GM18502 (cell line): ENCODE results near the gene FRAS1.
"Not testable (repeated sequence)": the region's sequence is repeated elsewhere in the genome, so short reads cannot be mapped to it uniquely, and the experiment has no call there.

ENCODE experiments used
- ATAC-seq: cut with Tn5 transposase; IDR thresholded peaks from one replicate; pipeline ENCODE4 v1.9.1; 2021; ENCODE audit warnings: mild to moderate bottlenecking; ENCODE audit not compliant: unreplicated experiment, poor library complexity

FRAS1 gene

DNA sequence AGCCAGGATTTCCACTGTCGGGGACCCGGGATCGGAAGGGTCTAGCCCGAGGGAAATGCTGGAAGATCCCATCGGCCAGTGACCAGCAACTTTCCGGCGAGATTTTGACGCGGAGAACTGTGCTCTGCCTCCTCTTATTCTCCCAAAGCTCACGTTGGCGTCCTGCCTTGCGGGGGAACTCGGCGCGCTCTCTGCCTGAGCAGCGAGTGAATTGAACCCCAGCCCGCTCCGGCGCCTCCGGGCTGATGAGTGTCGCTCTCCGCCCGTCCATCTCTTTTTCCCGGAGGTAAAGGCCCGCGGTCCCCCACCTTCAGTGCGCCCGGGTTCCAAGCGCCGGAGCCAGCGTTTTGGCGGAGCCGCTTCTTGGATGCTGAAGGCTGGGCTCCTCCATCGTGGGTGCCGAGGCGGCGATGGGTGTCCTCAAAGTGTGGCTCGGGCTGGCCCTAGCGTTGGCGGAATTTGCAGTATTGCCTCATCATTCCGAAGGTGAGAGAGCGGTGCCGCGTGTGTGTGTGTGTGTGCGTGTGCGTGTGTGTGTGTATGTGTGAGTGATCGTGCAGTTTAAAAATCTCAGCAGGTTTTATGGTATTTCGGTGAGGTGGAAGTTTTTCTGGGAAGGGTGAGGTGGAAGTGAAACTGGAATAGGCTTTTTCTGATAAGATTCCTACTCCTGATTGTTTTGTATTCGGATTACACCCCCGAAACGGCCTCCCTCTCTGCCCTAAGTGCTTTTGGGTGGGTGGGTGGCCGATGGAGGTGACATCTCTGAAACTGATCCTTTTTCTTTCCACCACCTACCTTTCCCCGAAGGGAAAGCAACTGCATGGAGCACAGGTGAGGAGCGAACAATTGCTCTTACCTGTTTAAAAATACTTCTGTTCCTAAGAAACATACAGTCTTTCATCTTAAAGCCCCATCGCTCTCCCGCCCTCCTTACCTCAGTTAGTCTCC, 752 bp downstream of the FRAS1 start:
- peak; percentile 30 for ATAC-seq

DNA sequence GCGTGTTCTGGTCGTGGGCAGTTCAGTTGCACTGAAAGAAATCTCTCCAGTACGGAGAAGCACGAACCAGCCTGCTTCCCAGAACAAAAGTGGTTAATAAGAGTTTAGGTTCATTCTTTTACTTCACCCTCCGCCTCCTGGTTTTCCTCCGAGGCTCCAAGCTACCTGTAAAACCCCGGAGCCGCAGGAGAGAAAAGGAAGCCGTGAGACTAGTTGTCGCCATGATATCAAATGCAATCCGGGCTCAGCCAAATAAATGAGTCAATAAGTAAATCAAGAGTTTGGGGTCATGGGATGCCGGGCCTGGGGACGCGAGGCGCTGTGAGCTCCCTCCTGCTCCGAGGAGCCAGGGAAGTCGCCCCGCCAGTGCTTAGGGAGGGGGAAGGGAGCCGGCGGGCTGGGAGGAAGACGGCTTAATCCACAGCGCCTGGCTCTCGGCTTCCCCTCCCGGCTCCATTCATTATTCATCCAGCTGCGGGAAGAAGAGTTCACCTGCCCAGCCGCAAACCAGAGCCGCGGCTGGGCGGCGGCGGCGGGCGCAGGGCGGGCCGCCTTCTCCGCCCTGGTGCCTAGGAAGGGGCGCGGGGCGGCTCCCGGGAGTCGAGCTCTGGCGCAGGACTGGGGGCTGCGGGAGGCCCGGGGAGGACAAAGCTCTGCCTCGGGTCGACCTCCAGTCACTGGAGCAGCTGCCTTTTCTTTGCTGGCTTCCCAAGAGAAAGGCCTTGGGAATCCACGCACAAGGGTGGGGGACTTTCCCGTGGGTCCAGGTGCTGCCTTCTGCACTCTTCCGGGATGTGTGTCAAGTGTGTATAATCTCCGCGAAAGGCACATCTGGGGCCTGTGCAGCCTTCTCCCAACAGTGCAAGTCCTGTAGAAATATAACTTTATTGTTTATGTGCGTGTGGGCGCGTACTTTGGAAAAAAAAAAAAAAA, 1.7 kb downstream of the FRAS1 start:
- ATAC-seq, result no peak

DNA sequence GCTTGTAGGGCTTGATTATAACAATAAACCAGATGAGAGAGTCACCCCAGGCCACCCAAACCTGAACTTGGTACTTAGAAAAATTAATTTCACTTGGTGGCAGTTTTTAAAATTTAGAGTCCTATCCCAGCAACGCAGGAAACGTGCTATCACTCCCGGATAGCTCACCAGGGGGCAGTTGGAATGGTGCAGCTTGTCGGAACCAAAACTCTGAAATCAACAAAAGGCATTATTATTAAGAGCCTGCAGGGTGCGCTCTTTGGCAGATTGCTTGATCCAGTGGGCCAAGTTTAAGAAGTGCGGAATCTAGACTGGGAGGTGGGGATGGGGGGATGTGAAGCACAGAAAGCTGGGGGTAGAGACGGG, 2.4 kb downstream of the FRAS1 start:
- ATAC-seq, result no peak

DNA sequence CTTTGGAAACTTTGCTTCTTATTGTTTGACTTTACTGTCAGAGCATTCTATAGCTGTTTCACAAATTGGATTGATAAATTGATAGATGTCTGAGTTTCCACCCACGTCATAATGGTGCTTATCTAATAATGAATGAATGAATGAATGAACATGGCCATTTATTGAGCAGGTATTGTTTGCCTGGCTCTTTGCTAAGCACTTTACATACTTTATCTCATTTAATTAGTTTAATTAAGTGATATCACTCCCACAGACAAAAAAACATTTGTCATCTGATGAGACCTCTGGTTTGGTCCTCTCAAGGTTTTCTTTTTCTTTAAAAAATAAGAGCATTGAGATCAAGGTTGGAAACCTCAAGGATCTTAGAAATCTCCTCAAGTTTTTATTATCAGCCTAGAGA, 2.8 kb downstream of the FRAS1 start:
- no peak for ATAC-seq

DNA sequence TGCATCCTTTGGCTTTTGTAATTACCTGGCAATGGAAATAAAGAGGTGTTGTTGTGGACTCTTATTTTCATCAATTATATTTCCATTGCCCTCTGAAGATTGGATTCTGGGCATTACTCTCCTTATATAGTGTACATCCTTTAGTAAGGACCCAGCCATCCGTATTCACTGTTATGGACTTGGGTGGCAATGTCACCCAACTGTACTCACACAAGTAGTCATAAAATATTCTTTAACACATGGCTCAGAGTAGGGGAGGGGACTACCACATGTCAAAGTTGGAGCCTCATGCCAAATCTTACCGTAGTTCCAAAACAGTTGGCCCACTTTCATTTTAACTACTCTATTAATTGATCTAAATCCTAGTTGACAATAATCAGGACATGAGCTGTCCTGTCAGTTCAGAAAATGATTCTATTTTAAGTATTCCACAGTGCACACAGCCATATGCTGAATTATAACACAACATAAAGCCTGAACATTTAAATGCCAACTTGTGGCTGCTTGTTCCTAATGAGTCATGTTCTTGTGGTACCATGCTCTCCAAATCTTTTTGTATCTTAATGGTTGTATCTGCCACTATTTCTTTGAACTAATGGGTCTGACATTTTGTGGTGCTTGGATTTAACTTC, 4.9 kb downstream of the FRAS1 start:
- no peak for ATAC-seq

DNA sequence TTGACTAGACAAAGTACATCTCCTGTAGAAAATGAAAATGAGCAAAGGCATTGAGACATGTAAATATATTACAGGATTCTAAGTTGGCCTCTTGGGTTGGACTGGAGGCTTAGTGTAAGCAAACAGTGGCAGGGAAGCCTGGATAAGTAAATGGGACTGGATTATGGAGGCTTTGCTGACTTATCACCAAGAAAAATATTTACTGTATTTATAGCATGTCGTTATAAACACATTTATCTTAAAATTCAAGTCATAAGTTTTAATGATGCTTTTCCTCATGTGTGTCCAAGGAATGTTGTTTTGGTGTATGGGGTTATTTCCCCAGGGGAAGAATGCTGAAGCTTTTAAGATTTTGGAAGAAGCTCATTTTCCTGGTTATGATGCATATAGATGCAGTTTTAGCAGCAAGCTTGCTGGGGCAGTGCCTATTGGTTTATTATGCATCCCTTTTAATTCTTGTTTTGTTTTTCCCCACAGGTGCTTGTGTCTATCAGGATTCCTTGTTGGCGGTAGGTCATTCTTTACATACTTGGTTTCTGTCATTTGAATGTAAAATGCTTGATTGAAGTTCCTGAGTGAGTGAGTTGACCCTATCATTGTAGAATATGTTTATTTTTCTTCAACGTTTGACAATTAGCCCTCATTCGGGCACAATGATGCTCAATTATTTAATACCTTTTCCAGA, 8.5 kb downstream of the FRAS1 start:
- ATAC-seq, result no peak

DNA sequence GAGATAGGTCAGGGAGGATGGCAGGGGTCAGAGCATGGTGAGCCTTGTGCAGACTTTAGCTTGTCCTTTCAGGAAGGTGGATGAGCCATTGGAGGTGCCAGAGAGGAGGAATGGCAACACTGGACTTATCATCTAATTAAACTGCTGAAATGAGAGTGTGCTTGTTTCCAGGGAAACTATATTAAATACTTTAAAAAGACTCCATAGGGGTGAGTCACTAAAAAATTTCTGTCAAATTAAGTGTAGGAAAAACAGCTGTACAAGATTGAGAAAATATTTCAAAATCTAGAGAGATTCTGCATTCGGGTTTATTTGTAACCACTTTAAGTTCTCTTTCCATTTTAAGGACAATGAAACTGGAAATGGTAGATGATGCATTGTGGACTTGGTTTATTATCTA, 11.4 kb downstream of the FRAS1 start:
- ATAC-seq, result no peak

DNA sequence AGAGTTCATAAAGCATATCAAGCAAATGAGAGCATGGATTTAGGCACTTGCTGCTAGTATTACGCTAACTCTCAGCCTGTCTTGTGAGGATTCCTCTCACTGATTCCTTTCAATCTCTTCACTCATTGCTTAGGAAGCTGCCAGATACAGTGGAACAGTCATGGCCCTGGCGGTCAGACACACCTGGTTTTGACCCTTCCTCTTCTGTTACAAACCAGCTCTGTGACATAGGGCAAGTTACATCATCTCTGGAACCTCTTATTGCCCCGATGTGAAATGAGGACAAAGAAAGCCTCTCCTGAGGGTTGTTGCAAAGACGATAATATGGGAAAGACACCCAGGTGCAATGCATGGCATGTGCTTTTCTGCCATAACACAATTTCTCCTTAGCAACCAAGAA, 12.2 kb downstream of the FRAS1 start:
- no peak for ATAC-seq

DNA sequence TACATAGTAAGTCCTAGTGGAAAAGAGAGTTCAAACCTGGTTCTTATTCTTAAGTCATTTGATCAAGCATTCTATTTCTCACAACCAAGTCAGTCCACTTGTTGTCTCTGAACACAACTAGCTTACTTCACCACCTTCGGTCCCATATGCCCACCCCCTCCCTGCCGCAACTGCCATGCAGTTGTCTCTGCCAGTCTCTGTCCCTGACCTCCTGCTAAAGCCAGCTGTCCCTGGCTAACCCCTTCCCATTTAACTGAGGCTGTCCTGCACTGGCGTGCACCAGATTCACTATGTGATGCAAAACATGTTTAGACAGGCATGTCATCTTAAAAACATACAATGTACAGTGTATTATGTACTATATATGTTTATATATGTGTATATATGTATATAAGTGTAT, 12.7 kb downstream of the FRAS1 start:
- no peak for ATAC-seq

DNA sequence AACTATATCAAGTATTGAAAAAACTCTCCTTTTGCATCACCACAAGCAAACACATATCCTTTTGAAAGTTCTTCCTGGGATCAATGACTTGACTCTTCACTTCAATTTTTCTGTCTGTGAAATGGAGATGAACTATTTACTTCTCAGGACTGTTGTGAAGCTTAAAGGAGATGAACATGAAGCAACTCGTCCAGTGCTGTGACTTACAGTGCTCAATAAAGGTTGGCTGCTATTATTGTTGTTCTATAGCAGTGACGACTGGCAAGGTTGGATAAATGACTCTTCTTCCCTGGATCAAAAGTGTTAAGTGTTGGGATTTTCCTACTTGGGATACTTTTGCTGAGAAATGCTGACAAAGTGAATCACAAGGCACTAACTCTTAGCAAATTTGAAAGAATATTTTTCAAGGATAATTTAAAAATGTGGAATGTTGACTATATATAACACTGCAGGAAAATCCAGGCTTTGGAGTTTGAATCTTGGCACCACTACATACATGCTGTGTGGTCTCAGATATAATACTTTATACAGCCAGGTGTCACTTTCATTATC, 13.7 kb downstream of the FRAS1 start:
- no peak for ATAC-seq

DNA sequence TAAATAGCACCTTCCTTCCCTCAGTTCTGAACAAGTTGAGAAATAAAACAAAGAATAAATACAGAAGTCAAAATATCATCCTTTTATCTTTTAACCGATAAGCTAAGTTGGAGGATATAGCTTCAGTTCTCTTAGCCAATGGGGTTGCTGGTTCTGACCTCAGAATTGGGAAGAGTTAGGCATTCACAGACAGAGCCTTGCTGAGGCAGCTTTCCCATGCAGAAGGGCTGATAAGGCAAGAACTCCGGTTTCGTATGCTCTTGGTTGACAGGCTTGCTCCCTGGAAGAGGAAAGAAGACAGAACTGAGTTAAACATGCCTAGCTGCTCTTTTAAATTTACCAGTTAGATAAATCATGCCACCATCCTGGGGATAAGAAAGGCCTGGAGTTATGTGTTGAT, 17.6 kb downstream of the FRAS1 start:
- no peak for ATAC-seq

DNA sequence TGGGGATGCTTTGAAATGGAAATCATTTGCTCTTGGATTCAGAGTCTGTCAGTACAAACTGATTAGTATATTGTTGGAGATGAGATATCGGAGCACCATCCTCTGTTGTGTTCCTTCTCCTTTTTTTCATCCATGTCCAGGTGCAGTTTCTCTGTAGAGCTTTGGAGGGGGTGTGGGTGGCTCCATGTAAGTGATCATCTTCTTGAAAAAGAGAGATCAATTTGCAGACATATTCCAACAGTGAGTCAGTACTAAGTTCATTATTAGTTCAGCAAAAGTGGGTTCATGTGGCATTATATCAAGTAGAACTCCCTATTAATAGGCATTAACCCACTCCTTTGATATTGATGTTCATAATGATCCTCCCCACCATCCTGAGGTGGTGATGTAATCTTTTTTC, 18.9 kb downstream of the FRAS1 start:
- no peak for ATAC-seq

DNA sequence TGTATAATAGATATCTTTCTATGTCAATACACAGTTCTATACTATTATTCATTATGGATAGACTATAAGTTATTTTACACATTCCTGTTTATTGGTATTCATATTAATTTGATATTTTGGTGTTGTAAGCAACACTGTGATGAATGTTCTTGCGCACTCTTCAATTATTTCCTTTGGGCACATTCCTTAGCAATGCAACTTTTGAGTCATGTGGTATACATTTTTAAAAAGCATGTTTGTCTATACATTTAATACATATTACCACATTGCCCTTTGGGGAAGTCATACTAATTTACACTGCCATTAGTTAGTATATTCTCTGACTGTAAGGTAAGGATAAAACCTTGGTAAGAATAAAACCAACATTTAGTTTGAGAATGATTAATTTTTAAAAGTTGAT, 21.0 kb downstream of the FRAS1 start:
- ATAC-seq, result no peak

DNA sequence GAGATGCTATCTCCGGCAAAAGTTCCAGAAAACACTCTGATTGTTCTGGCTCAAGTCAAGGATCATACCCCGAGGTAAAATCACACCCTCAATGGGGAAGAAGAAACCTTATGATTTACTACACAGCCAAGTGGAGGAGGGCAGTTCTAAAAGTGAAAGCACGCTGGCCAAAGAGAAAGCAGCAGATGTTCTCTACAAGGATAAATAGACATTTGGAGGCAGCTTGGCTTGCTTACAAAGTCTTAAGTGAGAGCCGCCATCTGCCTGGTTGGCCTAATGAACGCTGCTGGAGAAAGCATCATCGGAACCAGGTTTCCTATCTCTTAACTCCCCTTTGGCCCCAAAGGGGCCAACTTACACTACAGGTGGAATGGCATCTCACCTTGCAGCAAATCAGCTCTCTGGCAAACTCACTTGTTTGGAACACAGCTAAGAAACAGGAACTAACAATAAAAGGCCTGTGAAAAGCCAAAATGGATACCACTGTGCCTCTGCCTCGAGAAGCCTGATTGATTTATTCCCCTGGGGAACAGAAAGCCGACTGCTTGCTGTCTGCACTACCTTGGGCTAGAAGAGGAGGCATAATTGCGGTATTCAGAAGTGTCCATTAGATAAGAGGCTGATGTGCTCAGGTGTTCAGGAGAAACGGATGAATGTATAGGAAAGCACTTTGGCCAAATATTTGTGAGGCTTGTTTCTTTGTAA, 22.8 kb downstream of the FRAS1 start:
- no peak for ATAC-seq

DNA sequence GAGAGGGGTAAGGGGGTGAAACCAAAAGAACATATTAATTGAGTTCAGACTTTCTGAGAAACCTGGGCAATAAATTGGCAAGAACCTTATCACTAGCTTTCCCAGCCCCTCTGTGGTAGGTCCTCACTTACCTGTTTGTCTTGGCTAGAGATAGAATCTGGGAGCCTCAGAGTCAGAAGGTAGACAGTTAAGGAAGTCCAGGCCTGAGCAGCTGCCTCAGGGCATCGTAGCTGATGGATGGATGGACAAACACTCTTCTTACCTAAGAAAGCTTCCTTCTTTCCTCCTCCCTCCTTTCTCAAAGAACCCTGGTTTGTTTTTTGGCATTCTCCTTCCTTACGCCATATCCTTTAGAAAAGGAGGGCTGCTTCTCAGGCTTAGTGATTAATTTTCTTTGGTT, 24.4 kb downstream of the FRAS1 start:
- ATAC-seq, result no peak

DNA sequence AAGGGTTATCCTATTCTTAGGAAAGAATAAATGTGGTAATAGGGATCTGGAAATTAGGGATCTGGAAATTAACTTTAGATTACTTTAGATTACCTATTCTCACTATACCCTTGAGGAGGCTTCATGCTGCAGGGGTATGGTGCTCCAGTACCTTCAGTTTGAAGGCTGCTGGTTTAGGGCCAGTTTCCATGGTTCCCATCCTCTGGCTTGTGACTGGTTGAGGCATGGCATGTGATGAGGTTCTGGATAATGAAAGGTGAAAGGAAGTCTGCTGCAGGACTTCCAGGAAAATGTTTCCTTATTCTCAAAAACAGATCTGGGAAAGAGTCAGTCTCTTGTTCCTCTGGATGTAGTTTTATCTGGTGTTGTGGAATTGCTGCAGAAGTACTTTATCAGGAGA, 25.9 kb downstream of the FRAS1 start:
- no peak for ATAC-seq

DNA sequence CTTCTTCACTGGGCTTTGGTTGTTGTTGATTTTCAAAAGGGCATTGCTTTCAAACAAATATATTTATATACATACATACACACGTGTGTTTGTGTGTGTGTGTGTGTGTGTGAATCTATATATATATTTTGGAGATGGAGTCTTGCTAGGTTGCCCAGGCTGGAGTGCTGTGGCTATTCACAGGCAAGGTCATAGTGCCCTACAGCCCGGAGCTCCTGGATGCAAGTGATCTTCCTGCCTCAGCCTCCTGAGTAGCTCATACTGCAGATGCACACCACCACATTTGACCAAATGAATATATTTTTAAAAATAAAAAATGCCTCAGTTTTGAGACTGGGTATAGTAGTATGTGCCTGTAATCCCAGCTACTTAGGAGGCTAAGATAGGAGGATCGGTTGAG, 34.4 kb downstream of the FRAS1 start:
- no peak for ATAC-seq

DNA sequence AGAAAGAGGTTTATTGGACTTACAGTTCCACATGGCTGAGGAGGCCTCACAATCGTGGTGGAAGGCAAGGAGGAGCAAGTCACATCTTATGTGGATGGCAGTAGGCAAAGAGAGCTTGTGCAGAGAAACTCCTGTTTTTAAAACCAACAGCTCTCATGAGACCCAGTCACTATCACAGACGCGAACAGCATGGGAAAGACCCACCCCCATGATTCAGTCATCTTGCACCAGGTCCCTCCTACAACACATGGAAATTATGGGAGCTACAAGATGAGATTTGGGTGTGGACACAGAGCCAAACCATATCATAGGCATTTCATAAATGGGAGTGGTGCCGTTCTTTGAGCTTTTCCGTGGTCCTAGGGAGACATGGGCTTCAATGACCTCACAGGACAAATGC, 35.2 kb downstream of the FRAS1 start:
- not testable (repeated sequence) for ATAC-seq

DNA sequence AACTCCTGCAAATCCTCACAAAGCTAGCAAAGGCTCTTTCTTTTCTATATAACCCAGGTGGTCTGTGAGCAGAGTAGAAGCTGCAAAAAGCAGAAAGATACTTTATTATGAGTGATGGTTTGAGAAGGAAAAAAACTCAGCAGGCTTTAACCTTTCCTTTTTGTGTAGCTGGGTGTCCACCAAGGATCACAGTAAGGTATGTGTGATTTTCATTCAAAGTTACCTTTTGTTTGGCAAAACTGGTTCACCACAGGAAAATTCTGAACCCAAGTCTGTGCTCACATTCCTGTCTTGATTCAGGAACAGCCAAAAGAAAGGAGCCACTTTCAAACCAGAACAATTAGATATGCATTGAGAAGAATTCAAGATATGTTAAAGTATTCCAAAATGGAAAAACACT, 35.7 kb downstream of the FRAS1 start:
- no peak for ATAC-seq
